GM18867 (cell line): ENCODE measurements around the gene ARPP19.
"Not testable (repeated sequence)": the region's sequence is repeated elsewhere in the genome, so short reads cannot be mapped to it uniquely, and the experiment has no call there.

Source experiments
- ATAC-seq: cut with Tn5 transposase; IDR thresholded peaks from one replicate; pipeline ENCODE4 v1.9.1; 2021; ENCODE audit warnings: mild to moderate bottlenecking, moderate library complexity; ENCODE audit not compliant: unreplicated experiment

The ARPP19 gene

DNA sequence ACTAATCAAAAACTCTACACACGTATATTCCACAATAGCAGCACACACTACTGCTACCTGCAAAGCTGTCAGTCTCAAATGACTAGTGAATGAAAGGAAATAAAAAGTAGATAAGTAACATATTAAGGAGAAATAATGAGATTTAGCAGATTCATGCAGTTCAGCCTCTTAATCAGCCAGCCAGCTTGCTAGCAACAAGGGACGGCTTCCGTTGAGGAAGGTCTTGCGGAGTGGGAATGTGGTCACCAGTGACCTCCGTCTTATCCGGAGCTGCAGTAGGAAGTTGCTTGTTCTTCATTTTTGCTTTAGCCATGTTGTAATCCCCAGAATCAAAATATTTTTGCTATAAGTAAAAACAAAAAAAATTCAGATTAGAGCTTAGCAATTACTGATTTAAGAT is 17.1 kb downstream of the ARPP19 start:
- no peak for ATAC-seq

DNA sequence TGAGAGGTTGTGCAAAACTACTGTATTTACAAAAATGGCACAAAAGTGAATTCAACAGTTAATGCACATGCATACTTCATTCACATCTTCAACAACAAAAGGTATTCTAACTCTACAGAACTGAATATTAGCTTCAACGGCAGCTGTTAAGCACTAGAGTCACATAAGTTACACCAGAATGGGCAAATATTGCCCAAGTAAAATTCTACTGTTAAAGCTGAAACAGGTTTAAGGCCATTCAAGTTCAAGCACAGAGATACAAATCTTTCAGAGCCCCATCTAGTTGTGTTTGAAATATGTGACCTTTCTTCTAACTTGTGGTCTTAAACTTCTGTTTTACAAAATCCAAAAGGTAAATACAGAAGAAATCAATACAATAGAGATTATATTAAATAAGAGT is 17.6 kb downstream of the ARPP19 start:
- ATAC-seq = not testable (repeated sequence)

DNA sequence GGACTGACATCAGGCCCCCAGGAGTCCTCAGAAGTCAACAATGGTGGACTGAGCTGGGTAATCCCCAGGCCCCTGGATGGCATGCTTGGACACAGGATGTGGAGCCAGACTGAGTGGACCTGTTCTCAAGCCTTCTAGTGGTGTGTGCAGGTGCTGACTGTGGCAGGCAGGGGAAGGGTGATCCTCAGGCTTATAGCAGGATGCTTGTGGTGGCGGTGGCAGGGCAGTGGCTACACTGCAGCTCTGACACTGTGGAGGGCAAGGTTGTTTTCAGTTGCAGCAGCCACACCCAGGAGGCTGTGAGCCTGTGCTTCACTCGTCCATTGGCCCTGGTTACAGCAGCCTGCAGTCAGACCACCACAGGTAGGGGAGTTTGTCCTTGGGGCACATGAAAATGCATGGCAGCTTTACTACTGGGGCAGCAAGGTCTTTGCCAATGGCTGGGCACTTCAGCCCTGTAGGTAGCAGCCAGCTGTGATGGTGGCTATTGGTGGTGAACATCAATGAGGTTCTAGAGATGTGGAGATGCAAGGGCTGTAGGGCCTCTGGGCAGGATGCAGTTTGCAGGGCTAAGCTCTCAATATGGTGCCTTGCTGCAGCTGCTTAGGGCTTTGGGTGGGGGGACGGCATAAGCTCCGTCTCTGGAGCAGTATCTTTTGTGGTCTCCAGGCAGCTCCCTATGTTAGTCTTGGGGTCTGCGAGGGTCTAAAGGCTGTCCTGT is 22.6 kb downstream of the ARPP19 start:
- no peak for ATAC-seq

DNA sequence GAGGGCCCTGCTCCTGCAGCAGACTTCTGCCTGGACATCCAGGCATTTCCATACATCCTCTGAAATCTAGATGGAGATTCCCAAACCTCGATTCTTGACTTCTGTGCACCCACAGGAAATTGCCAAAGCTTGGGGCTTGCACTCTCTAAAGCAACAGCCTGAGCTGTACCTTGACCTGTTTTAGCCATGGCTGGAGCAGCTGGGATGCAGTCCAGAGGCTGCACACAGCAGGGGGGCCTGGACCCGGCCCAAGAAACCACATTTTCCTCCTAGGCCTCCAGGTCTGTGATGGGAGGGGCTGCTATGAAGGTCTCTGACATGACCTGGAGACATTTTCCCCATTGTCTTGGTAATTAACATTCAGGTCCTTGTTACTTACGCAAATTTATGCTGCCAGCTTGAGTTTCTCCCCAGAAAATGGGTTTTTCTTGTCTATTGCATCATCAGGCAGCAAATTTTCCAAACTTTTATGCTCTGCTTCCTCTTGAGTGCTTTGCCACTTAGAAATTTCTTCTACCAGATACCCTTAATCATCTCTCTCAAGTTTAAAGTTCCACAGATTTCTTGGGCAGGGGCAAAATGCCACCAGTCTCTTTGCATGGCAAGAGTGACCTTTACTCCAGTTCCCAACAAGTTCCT is 28.3 kb downstream of the ARPP19 start:
- no peak for ATAC-seq

DNA sequence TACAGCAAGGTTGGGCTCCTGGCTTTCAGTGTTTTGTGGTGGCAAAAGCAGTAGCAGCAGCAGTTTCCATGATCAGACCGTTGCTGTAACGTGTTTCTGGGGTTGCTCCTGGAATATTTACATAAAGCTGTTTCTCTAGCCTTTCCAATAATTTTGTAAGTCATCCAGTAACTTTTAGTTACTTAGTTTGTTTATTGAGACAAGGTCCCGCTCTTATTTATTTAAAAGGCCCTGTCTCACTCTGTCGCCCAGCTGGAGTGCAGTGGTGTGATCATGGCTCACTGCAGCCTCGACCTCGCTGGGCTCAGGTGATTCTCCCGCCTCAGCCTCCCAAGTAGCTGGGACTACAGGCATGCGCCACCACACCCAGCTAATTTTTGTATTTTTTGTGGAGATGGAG is 31.4 kb downstream of the ARPP19 start:
- ATAC-seq = no peak

DNA sequence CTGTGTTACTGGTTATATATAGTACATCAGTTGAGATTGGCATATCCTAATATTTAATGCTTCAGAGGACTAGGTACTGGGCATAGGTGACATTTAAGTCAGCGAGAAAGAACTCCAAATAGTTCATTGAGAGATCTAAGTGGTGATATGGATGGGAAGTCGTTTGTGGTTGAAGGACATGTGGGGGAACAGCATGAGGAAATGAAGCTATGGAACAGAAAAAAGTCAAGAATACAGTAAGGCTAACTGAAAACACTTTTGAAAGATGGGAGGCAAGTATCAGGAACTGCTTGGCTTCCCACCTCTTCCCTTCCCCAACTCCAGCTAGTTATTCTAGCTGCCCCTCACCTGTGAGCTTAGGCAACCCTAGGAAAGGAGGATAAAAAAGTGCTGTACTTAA is 36.4 kb downstream of the ARPP19 start:
- no peak for ATAC-seq

DNA sequence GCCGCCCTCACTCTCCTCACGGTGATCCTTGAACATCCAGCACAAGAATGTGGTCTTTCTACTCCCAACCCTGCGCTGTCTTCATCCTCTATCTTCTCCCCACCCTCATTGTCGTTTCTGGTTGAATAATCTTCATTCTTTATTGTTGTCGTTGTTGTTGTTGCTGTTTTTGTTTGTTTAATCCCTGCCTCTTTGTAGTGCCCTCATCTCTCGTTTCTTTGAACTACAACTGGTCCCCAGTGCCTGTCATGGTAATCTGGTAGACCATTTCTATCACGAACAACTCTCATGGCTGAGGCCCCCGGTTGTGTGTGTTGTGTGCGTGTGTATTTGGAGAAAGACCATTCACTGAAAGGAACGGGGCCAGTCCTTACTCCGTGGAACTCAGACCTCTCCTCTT is 38.9 kb downstream of the ARPP19 start:
- no peak for ATAC-seq

DNA sequence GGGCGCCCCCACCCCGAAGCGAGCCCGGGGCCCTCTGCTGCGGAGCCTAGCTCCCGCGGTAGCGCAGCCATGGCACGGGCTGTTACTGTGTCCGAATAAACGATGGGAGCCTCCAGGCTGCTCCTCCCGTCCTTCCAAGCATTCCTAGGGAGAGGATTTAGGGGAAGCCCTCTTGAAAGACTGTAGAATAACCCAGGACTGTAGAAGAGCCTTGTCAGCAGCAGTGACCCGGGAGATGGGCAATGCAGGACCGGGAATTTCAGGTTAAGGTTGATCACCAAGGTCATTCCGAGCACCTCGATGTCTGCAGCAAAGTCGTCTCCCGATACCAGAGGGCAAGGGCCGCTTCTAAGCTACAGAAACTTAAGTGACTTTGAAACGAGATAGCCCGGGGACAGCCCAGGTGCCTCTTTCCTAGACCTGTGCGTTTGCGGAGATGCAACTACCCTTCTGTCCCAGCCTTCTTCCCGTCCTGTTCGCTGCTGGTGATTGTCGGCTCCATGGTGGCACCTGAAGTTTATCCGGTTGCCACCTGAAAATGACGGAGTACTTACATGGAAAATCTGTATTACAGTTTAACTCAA is 39.4 kb downstream of the ARPP19 start:
- ATAC-seq = no peak

DNA sequence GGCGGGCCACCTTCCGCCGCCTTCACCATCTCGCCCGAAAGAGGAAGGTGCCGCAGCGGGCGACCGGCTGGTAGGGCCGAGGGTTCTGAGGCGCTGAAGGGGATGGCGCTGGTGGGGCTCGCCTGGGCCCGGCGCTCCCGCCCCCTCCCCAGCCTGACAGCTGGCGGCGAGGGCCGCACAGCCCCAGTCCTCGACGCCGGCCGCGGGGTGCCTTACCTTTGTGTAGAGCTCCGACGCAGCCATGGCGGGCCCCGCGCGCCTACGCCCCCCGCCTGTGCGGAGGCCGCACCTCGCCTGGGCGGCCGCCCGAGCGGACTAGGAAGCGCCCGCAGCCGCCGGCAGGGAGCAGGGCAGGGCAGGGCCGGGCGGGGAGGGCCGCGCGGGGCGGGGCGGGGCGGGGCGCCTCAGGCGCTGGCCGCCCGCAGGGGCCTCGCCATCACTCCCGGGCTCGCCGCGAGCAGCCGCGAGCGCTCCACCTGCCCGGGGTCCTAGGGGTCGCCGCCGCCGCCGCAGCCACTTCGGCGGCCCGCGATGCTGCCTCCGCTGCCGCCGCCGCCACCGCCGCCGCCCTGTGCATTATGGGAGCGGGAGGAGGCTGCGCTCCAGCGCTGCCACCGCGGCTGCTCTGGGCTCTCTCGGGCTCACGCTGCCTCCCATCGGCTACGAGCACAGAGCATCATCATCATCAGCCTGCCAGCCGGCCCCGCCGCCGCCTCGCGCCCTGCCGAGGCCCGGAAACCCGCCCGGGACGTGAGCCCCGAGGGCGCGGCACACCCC is 40.1 kb downstream of the ARPP19 start, which contains the start of gene MYO5A:
Gene MYO5A (minus strand): TSS at position 317 of the 777 bp plus-strand sequence. CDS start 74 bp downstream, at position 243.
- ATAC-seq = peak; percentile 84

DNA sequence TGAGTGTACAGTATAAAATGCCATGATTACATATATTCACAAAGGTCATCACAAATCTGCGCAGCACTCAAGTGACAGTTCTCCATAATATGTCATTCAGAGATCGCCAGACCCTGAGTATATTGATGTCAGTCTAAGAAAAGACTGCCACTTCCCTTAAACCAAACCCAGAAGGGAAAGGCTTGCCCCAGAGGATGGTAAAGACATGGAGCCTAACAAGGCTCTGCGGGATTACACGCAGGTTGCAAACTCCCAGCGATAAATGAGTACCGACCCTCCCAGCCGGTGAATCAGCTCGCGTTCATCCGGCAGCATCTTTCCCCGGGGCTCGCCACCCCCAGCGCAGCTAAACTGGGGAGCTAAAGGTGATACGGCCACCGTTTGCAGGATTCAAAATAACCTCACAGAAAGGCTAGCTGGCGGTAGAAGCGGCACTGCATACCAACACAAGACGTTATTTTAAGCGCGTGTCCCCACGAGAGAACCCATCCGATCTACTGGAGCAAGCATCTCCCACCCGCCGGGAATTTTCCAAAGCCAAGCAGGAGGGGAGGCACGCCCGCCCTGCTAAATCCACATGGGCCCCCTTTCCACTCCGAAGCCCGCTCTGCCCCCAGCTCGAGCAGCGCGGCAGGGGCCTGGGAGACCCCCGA is 40.8 kb downstream of the ARPP19 start:
- peak; percentile 6 for ATAC-seq

DNA sequence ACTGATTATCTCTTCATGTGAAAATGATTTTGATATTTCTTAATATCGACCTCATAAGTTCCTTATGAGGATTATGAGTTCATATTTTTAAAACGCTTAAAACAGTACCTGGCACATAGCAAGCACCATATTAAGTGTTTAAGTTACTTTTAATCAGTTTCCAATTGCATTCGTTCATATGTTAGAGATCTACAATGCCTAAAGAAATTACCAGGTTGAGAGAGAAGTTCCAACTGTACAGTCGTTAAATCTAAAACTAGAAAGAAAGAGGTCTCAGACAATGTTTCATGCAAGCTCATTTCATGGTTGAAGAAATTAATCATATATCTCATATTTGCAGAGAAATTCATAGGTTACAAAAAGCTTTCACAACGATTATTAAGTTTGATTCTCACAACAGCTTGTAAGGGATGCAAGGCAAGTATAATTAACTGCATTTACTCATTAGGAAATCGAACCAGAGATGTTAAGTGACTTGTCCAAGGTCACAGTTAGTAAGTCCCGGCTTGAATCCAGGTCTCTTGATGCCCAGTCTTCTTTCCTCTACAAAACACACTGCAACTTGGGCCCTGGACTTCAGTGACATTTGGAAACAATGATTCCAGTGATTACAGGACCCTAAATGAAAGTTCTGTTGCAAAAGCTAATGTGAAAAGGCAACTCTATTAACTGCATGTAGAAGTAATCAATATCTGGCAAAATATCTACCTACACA is 41.5 kb downstream of the ARPP19 start:
- no peak for ATAC-seq

DNA sequence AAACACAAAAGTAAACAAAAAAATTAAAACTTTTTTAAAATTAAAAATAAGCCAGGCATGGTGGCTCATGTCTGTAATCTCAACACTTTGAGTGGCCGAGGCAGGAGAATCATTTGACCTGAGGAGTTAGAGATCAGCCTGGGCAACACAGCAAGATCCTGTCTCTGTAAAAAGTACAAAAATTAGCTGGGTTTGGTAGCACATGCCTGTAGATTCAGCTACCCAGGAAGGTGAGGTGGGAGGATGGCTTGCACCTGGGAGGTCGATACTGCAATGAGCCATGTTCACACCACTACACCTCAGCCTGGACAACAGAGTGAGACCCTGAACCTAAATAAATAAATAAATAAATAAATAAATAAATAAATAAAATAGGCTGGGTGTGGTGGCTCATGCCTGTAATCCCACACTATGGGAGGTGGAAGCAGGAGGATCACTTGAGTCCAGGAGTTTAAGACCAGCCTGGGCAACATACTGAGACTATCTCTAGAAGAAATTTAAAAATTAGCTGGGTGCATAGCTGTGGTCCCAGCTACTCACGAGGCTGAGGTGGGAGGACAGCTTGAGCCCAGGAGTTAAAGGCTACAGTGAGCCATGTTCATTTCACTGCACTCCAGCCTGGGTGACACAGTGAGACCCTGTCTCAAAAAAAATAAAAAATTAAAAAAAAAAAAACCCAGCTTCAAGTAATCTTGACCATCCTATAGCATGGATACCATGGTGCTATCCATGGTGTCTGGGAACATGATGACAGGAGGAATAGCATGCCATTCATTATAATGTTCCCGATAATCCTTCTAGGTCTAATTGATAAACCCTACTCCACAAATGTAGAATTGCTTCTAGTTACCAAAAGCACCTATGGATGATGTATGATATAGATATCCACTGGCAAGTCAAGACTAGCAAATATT is 44.4 kb downstream of the ARPP19 start:
- no peak for ATAC-seq

DNA sequence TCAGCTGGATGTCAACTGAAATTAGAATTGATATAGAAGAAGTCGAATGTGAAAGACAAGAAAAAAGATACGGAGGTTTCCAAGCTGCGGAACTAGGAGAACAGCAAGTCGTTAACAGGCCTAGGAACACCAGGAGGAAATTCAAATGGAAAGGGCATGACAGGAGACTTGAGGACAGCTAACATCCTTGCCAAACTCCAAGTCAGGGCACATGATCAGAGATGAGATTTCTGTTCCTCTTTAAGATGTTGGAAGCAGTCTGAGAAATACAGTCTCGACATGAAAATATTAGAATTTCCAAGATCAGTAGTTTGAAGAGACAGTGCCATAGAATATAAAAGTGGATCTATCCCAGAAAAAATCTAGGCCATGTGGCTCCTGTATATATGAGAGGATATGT is 45.2 kb downstream of the ARPP19 start:
- ATAC-seq = no peak

DNA sequence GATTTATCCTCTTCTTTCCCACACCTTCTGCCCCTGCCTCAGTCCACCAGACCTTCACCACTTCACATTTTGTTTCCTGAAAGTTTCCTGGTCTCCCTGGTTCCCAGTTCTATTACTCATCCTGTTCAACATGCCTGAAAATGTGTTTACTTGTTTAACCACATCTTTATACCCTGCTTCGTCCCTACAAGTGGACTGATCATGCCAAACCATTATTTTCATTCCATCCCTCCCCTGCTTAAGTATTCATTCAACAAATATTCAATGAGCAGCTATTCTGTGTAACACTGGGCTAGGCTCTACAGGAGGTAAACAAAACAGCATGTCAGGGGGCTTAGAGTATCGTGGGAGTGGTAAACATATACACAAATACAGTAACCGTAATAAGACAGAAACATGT is 45.6 kb downstream of the ARPP19 start:
- no peak for ATAC-seq

DNA sequence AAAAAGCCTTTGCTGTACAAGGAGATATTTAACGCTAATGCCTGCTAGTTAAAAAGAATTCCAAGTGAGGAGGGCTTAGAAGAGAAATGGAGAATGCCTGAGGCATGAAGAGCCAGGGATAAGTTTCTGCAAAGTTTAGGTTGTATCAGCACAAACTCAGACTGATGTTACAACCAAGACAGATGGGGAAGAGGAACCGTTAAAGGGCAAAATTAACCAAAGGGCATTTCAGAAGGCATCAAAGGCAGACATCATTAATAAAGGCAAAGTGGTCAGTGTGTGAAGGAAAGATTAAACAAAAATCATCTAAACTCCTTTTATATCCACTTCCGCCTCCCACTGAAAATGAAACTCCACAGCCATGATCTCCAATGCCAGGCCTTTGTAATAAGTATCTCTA is 47.1 kb downstream of the ARPP19 start:
- ATAC-seq = no peak

DNA sequence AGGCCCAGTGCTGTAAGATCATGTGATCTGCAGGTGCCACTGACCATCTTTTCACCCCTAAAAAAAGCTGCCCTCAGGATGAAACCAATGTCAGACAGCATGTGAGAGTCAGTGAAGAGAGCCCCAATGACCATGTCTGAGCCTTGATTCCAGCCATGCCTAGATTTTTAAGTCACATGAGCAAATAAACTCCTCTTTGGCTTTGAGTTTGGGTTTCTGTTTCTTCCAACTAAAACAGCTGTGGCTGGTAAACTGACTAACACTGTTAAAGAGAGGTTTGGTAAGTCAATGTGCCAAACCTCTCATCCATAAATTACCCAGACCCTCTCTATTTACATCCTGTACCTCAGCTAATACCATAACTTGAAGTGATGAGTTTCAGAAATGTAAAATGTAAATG is 48.4 kb downstream of the ARPP19 start:
- ATAC-seq = no peak

DNA sequence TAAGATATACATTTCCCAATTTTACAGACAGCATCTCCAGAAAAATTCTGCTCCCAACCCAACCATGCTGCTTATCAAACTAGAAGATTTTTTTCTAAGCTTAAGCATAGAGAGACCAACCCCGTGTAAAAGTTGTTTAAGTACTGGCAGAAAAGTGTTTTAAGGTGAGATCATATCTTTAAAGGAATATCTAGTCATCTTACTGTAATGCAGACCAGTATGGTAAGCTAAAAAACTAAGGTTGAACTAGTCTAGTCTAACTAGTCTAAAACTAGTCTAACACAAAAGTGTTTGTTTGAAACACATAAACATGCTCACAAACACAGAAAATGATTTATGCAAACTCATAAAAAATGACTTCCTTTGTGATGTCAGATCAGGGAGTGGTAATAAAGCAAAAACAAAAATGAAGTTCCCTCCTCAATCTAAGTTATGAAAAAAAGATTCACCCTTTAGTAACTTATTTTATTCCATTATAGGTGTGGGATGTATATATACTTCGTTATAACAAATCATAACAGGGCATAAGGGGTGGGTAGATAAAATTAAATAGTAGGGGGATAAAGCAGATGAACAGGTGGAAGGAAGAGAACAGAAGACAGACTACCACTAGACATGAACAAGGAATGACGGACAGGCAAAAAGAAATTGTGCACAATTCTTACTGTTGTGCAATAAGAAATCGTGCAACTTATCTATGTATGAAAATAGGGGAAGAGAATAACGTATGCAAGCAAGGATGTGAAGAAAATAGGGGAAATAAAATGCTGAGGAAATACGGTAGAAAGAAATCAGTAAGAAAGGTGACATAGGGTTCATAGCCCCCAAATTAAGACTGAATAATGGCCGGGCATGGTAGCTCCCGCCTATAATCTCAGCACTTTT is 50.1 kb downstream of the ARPP19 start:
- no peak for ATAC-seq

DNA sequence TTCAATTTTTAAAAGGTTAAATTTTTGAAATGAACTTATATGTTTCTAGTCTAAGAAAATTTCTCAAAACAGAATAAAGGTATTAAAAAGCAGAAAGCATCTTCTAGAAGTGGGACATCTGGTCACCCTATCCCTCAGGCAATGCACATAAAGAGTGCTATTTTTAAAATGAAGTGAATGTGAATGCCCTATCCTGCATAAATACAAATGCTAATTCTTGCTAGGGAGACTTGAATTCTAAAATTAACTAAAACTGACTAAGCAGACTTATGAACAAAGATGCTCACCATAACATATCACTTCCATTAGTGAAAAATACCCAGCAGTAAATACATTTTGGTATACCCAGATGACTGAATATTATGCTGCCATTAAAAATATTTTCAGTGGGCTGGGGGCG is 51.8 kb downstream of the ARPP19 start:
- no peak for ATAC-seq
